NCI-H1694 (cell line): Measurements from ENCODE around the gene ST3GAL3.

Source experiments
- DNase-seq: peaks from one replicate; lab custom pipeline; 2025; lab: John Stamatoyannopoulos, UW

ST3GAL3 gene

DNA sequence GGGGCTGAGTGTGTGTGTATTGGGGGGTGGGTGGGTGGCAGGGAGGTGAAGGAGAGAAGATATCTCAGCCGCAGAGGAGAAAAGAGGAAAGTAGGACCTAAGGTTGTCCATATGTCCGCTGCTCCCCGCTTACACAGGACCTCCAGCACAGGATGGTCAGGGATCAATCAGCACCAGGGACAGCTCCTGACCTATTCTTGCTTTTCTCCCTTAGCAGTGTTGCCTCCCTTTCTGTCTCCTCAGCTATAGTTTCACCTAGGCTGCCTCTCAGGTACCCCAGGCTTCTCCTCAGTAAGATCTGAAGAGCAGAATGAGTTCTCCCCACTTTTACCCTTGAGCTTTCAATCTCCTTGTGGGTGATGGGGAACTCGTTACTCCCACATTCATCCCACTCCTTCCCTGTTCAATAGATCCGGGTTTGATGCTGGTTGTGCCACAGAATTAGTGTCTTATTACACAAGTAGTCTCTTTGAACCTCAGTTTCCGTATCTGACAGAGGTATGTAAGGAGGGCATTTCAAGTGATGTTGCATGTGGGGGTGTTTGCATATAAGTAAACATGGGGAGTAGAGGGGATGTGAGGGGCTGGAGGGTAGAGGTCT is 261.1 kb downstream of the ST3GAL3 start:
- DNase-seq: no peak

DNA sequence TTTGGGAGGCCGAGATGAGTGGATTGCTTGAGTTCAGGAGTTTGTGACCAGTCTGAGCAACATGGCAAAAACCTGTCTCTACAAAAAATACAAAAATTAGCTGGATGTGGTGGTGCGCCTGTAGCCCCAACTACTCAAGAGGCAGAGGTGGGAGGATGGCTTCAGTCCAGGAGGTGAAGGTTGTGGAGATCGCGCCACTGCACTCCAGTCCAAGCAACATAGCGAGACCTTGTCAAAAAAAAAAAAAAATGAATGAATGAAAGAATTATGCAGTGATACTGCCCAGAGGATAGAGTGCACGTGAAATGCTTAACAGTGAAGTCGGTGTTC is 262.0 kb downstream of the ST3GAL3 start:
- no peak for DNase-seq

DNA sequence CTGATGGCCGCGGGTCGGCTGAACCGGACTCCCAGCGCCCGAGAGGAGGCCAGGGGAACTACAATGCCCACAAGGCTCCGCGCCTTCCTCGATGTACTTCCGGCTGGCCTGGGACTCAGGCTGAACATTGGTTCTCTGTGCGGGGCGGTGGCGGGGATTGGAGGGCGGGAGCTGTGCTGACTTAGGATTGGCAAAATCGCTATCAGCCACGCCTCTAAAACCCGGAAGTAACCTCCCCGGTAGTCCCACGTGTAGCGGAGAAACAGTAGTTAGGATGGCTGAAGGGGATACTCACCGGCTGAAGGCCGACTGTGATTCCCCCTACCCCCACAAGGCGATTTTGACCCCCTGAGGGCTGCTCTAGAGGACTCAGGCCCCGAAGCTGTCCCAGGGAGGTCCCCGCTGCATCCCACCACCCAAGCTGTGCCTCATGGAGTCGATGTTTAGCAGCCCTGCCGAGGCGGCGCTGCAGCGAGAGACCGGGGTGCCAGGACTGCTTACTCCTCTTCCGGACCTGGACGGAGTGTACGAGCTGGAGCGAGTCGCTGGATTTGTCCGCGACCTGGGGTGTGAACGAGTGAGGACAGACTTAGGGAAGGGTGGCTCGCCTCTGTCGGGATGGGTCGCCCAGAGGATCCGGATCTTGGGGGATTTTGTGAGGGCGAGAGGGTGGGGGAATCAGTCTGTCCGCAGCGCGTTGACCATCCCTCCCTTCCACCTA is 262.6 kb downstream of the ST3GAL3 start, which contains the start of gene DPH2:
Gene DPH2 (plus strand): TSS at position 265 of the 721 bp plus-strand sequence. CDS start 166 bp downstream, at position 431.
- DNase-seq: peak; percentile 96

DNA sequence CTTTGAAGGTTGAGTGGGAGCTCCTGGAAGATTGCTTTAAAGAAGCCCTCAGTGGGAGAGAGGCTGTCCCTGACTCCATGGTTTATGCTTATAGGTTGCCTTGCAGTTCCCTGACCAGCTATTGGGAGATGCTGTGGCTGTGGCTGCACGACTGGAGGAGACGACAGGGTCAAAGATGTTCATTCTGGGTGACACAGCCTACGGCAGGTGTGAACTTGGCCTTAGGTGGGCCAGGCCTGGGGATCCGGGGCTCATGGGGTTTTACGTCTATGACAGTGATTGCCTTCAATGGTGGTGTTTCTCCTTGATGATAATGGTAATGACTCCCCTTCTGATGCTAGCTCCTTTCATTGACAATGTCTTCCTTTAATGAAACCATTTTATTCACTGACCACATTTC is 263.2 kb downstream of the ST3GAL3 start:
- DNase-seq: no peak

DNA sequence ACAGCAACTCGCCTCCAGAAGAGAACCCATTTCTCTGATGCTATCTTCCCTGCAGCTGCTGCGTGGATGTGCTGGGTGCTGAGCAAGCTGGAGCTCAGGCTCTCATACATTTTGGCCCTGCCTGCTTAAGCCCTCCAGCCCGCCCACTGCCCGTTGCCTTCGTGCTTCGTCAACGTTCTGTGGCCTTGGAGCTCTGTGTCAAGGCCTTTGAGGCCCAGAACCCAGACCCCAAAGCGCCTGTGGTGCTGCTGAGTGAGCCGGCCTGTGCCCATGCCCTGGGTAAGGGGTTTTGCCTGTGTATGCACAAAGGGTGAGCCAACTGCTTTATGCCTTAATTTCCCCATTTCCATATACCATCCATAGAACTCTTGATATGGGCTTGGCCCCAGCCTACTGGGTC is 263.6 kb downstream of the ST3GAL3 start:
- no peak for DNase-seq

DNA sequence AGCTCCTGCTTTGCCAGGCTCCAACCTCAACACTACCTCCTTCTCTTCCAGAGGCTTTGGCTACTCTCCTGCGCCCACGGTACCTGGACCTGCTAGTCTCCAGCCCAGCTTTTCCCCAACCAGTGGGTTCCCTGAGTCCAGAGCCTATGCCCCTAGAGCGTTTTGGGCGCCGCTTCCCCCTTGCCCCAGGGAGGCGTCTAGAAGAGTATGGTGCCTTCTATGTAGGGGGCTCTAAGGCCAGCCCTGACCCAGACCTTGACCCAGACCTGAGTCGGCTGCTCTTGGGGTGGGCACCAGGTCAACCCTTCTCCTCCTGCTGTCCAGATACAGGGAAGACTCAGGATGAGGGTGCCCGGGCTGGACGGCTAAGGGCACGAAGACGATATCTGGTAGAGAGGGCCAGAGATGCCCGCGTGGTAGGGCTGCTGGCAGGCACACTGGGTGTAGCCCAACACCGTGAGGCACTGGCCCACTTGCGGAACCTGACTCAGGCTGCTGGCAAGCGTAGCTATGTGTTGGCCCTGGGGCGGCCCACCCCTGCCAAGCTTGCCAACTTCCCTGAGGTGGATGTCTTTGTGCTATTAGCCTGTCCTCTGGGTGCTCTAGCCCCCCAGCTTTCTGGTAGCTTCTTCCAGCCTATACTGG is 264.1 kb downstream of the ST3GAL3 start:
- DNase-seq: no peak

DNA sequence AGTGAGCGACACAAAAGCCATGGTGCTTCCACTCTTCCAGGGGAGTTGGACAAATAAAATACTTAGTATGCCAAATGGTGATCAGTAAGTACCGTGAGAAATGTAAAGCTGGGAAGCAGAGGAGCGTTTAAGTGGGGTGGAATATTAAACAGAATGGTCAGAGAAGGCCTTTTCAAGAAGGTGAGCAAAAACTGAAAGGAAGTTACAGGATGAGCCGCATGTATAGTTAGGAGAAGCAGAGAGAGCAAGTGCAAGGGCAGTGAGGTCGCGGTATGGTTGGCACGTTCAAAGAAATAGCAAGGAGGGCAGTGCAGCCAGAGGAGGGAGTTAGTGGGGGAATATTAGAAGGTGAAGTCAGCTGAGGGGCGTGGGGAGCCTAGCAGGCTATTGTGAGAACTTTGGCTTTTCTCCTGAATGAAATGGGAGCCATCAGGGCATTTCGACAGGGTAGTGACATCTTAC is 266.7 kb downstream of the ST3GAL3 start:
- no peak for DNase-seq

DNA sequence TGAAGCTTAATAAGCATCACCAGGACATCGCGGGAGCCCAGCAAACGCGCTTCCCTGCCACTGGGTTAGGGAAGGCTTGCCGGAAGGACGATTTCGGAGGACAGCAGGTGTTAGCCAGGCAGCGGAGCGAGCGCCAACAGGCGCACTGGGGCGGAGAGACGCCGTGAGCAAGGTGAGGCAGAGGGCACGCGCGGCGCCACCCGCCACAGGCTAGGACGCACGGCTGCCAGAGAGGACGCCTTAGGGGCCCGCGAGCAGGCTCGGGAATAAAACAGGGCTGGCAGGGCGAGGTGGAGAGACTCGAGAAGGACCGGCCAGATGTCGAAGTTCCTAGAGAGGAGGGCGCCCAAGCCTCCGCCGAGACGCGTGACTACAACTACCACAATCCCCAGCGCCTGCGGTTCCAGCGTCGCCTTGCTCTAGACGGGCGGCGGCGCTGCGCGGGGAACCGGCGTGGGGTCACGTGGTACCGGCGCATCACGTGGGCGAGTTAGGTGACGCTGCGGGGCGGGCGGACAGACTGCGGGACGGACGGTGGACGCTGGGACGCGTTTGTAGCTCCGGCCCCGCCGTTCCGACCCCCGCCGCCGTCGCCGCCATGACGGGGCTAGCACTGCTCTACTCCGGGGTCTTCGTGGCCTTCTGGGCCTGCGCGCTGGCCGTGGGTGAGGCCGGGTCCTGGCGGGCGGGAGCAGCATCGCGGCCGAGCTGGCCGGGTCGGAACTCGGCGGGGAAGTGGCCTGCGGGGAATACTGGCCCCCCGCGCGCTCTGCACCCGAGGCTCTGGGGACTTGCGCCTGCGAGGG is 267.3 kb downstream of the ST3GAL3 start, which contains the start of gene ATP6V0B:
Gene ATP6V0B (plus strand): TSS at position 518 of the 806 bp plus-strand sequence. CDS start 81 bp downstream, at position 599.
- peak; percentile 85 for DNase-seq

DNA sequence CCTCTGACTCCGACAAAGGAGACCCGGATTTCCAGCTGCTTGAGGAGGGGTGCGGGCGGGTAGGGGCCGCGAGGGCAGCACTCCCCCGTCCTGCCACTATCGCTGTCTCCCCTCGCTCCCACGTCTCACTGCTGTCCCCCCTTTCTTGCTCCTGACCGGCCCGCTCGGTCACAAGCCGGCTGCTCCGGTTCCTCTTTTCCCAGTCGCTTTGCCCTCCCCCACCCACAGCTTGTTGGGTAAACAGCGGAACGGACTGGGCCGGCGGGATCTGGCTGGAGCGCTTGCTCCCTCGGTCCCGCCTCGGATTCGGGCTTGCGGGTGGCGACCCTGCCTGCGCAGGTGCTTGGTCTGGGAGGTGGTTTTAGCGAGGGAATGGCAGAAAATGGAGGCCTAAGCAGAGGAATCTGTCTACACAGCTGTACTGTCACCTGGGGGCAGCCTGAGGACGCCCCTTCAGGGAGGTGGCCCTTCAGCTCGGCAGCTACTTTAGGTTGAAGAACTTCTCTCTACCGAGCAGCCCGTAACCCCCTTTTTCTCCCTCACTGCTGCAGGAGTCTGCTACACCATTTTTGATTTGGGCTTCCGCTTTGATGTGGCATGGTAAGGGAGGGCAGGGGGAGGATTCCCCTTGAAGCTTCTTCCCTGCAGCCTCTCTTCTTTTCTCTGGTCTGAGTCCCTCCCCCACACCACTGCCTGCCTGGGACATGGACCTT is 268.1 kb downstream of the ST3GAL3 start:
- DNase-seq: no peak

DNA sequence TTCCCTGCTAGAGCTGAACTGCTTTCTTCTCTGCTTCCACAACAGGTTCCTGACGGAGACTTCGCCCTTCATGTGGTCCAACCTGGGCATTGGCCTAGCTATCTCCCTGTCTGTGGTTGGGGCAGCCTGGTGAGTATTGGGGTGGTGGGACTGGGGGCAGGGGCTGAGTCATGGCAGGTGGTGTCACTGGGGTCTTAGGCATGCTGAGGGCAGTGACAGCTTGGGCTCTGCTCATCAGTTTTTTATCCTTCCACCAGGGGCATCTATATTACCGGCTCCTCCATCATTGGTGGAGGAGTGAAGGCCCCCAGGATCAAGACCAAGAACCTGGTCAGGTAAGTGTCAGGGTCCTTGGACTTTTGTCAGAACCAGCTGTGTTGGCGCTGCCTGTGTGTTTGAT is 268.7 kb downstream of the ST3GAL3 start:
- DNase-seq: no peak

DNA sequence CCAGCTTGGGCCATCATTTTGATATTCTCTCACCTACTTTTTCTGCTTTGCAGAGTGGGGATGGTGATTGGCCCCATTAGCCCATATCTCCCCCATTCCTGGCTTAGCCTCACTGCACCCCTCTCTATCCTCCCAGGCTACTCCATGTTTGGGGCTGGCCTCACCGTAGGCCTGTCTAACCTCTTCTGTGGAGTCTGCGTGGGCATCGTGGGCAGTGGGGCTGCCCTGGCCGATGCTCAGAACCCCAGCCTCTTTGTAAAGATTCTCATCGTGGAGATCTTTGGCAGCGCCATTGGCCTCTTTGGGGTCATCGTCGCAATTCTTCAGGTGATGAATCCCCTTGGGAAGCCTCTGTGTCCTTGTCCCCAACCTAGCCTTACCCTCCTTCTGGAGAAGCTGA is 269.6 kb downstream of the ST3GAL3 start:
- DNase-seq: no peak

DNA sequence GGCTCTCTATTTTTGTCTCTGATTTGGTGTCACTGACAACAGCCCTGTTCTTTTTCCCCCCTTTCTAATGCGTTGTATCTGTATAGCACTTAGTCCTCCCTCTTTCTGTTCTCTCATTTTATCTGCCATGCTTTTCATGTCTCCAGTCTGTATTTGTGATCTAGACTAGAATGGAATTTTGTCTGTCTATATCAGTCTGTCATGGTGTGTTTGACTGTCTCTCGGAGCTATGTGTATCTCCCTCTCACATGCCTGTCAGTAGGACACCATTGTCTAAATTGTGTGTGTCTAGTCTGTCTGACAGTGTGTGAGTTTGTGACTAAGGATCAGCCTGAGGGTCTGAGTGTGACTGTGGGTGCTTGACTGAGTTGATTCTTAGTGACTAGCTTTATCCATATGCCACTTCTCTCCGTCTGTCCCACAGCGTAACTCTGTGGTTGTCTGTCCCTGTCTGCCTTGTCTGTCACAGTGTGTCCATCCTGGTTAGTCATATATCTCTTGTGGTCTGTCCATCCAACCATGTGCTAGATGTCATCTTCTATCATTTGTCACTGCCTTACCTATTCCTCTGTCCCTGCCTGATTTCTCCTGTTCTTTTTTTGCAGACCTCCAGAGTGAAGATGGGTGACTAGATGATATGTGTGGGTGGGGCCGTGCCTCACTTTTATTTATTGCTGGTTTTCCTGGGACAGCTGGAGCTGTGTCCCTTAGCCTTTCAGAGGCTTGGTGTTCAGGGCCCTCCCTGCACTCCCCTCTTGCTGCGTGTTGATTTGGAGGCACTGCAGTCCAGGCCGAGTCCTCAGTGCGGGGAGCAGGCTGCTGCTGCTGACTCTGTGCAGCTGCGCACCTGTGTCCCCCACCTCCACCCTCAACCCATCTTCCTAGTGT is 270.3 kb downstream of the ST3GAL3 start:
- DNase-seq: no peak

DNA sequence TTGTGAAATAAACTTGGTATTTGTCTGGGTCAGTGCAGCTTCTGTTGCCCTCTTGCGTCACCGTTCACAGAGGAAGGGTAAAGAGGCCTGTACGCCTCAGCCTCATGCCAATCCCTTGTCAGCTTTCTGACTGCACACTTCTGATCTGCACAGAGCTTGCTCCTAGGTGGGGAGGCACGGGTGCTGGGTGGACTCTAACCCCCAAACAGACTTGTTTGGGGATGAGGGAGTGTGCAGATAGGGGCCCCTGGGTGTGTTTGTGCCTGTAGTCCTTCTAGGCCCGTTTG is 270.9 kb downstream of the ST3GAL3 start:
- no peak for DNase-seq

DNA sequence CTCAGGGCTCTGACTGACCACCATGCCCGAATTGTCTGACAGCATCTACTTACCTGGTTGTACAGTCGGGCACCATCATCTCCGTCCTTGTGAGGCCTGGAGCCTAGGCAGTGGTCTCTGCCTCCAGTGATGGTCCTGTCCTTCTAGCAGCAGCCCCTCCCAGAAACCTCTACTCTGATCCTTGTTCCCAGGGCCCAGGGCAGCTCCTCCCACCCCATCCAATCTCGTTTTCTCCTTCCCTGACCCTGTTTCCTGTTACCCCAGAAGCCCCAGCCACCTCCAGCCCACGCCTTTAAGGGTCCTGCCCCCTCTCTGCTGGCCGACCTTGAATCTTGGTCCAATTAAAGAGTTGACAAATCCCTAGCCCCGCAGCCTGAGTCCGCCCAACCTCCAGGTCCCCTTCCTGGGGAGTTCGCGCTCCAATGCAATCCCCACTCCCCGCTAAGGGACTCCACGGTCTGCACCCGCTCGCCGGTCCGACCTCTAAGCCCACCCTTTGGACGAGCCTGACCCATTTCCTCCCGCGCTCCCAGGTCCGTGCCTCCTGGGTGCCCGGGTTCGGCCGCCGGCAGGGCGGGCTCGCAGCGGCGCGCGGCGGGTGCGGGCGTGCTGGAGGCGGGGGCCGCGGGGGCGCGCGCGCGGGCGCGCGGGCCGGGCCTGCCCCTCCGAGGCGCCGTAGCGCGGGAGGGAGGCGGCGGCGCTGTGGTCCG is 271.4 kb downstream of the ST3GAL3 start, which contains the start of gene B4GALT2:
Gene B4GALT2 (plus strand): TSS at position 660 of the 710 bp plus-strand sequence. CDS start 1,951 bp downstream, outside the sequence.
- DNase-seq: no peak

DNA sequence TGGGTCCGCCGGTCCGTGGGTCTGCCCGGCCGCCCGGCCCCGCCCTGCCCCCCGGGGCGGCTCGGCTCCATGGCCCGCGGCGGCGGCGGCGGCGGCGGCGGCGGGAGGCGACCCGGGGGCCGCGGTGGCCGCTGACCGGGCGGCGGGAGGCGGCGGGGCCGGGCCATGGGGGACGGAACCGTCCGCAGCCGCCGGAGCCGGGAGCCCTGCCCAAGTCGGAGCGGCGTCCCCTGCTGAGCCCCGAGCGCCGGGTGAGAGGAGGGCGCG is 271.9 kb downstream of the ST3GAL3 start:
- no peak for DNase-seq

DNA sequence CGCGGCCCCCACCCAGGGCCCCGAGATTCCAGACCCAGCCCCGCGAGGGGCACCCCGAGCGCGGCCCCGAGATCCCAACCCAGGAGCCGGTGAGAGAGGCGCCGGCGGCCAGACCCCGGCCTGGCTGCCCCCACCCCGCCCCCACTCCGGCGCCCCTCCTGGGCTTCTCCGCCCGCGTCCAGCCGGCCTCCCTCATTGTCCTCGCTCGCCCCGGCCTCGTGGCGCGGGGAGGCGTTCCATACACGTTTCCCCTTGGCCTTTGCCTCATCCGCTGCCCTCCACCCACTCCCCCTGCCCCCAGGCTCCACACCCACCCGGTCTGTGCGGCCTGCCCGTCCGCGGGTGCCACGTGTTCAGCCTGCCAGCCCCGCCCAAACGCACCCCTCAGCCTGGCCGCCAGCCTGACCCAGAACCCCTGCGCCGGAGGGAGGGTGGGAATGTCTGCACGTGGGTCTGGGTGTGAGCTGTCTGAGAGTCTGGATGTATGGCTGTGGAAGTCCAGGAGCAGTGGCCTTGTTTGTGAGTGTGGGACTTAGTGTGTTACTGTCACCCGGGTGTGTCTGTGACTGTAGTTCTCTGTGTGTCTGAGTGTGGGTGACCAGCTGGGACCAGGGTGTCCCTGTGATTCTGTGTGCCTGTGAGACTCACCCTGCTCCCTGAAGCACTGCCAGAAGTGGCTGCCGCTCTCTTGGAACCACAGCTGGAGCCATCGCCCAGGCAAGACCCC is 272.4 kb downstream of the ST3GAL3 start:
- DNase-seq: no peak

DNA sequence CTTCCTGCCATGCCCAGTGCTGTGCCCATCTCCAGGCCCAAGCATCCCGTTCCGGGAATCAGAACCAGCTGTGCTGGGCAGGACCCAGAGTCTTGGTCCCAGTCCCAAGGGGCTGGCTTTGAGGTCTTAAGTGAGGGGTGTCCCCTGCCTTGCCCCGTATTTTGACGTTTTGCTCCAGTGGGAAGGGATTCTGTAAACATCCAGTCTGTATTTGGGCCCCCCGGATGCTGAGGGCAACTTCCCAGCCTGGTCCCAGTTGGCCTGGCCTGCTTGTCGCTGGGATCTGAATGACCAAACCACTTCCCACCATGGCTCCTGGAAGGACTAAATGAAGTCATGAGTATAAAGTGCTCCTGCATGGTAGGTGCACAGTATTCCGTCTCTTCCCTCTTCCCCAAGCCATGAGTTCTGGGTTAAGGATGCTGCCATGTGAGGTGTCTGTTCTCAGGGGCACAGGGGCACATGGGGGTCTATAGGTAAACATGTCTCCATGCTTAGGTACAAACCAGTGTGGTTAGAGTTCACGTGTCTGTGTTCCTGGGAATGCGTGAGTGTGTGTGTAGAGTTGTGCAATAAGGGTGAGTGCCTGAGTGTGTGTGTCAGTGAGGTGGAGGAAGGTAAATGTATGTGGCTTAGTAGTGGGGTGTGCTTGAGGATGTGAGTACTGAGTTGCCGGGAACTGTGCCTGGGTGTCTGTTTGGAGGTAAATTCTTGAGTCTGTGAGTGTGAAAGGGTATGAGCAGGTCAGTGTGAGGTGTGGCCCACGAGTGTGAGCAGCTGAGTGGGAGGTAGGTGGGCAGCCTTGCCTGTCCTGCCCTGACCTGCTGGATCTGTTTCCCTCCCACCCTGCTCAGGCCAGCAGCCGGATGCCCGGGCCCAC is 273.2 kb downstream of the ST3GAL3 start:
- no peak for DNase-seq
